Measurements from ENCODE around the gene RNF10. TPM values are rescaled to one million over a fixed set of nuclear protein-coding genes. Genes with fewer than 3 reads are reported as not detected.

RNF10 gene
- polyA plus RNA-seq, 1 of the 3 experiments (the other 2 are of a cell fraction), result 118 TPM

- TF ChIP-seq SIN3A (IDR thresholded peaks at IDR 0.05; ENCODE audit: borderline replicate concordance, low read depth, low read length) (0 out of 2 replicates have a peak, but pooled peaks have one; percentile 59), REST (IDR thresholded peaks at IDR 0.05; ENCODE audit: low read depth, low read length) (no peak), NRF1 (IDR thresholded peaks at IDR 0.05; ENCODE audit: low read depth, low read length) (no peak)
Measured at GRCh38 chr12:120539303-120539702, 5.1 kb downstream of the RNF10 start (continued).

- Histone ChIP-seq H2AFZ (ENCODE audit: low read depth) (no peak overlapping the region), H3K9me3 (no peaks in the 10 kb centered on the region), H3K4me3 (ENCODE audit: low read depth in 2 of 2, low read length in 1 of 2) (no peak overlapping the region), H4K20me1 (ENCODE audit: insufficient read depth) (peaks cover 100% of the 10 kb centered on the region), H3K27ac (ENCODE audit: low read depth in 2 of 2, low read length in 1 of 2) (no peak overlapping the region), H3K4me2 (no peak overlapping the region), H3K9me2 (no peaks in the 10 kb centered on the region), H3F3A (replicated peaks; ENCODE audit: insufficient read depth) (peaks cover 14% of the 10 kb centered on the region), H3K79me2 (ENCODE audit: insufficient read depth) (peaks cover 100% of the 10 kb centered on the region), H3K9ac (no peak overlapping the region), H3K4me1 (ENCODE audit: control insufficient read depth in 1 of 2, insufficient read depth in 2 of 2, low read depth in 1 of 2, low read length in 1 of 2) (peaks cover 19 to 52% of the 10 kb centered on the region in 2 experiments), H3K27me3 (ENCODE audit: insufficient read depth) (no peaks in the 10 kb centered on the region), H3K36me3 (replicated peaks in 1 of 2; ENCODE audit: control insufficient read depth in 1 of 2, insufficient read depth in 2 of 2, low read length in 1 of 2) (peaks cover 0 to 17% of the 10 kb centered on the region in 2 experiments)
- WGBS (ENCODE audit: low lambda C conversion rate), result 75% methylated on average over 3 of the region's 3 CpGs
- TF ChIP-seq ELF1 (IDR thresholded peaks at IDR 0.05) (no peak), RFX5 (IDR thresholded peaks at IDR 0.05; ENCODE audit: low read length) (no peak), POLR2AphosphoS5 (IDR thresholded peaks at IDR 0.05; ENCODE audit: low read depth, low read length) (no peak), CTCF (IDR thresholded peaks at IDR 0.05) (no peak), JUND (IDR thresholded peaks at IDR 0.05) (no peak), NFIC (IDR thresholded peaks at IDR 0.05; ENCODE audit: borderline replicate concordance) (no peak), USF1 (IDR thresholded peaks at IDR 0.05; ENCODE audit: borderline replicate concordance, low read depth) (no peak), RAD21 (IDR thresholded peaks at IDR 0.05; ENCODE audit: low read length) (no peak), FOXM1 (IDR thresholded peaks at IDR 0.05; ENCODE audit: low read depth) (no peak), EZH2phosphoT487 (IDR thresholded peaks at IDR 0.05; ENCODE audit: borderline replicate concordance, low read depth) (no peak), FOXJ3 (CRISPR knock-in tag; IDR thresholded peaks at IDR 0.05) (no peak)
- POLR2A ChIA-PET, result no interaction called here
- CTCF ChIA-PET, result interaction anchor here (2.5 kb wide), 1 partner anchor 21 kb away, joined by 9 read pairs; no protein-coding TSS in a partner anchor
- DNase-seq, result no peak
Measured at GRCh38 chr12:120540445-120540844, 6.3 kb downstream of the RNF10 start.

Data from SK-N-SH (cell line).